Neutrophil (primary cell): ENCODE measurements around the gene PODXL.

Experiments
- H3K27ac ChIP-seq: fragments of 200-600 bp; sonication (generic); 2 replicates; pipeline ENCODE4 v1.5.1; 2016; ENCODE audit warnings: mild to moderate bottlenecking, moderate library complexity
- H3K27me3 ChIP-seq: fragments of 200-600 bp; sonication (generic); 2 replicates; pipeline ENCODE4 v1.6.0; 2016; ENCODE audit warnings: mild to moderate bottlenecking
- H3K36me3 ChIP-seq: fragments of 200-600 bp; sonication (generic); 2 replicates; pipeline ENCODE4 v1.5.1; 2017
- H3K4me1 ChIP-seq, 2 experiments: fragments of 200-600 bp in 1 of 2; sonication (generic) in 1 of 2; 1 replicate in 1 of 2; 2 replicates in 1 of 2; pipeline versions ENCODE4 v1.5.1 to v1.6.1; 2013 to 2016; ENCODE audit warnings: low read depth in 1 of 2, low read length in 1 of 2, mild to moderate bottlenecking in 1 of 2, moderate library complexity in 1 of 2; ENCODE audit not compliant: control insufficient read depth in 1 of 2, insufficient read depth in 1 of 2
- H3K4me3 ChIP-seq, 2 experiments: fragments of 200-600 bp in 1 of 2; sonication (generic) in 1 of 2; 1 replicate in 1 of 2; 2 replicates in 1 of 2; pipeline ENCODE4 v1.5.1; 2013 to 2016; ENCODE audit warnings: low read depth in 1 of 2, low read length in 1 of 2, mild to moderate bottlenecking in 1 of 2, moderate library complexity in 1 of 2
- H3K9me3 ChIP-seq: fragments of 200-600 bp; sonication (generic); 2 replicates; pipeline ENCODE4 v1.5.1; 2016
- TF ChIP-seq, protein P1 (sequence below): fragments of 200-600 bp; sonication (generic); IDR thresholded peaks from 2 replicates; pipeline ENCODE4 v1.5.1; 2016; ENCODE audit warnings: antibody characterized with exemption

Gene PODXL

DNA sequence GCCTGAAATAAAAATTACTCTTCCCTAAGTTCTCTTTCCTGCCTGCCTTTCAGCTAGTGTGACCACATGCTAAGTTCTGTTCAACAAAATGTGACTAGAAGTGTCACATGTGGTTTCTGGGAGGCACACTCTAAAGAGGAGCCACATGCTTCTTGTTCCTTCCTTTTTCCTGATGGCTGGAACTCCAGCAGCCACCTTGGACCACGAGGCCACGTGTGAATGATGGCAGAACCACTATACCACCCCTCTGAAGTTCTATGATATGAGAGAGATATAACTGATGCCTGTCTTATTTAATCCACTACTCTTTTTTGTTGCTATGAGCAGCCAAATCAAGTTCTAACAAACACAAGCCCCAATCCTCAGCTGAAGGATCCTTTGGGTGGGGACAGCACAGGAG is 8.1 kb downstream of the PODXL start:
- TF ChIP-seq, protein P1, sequence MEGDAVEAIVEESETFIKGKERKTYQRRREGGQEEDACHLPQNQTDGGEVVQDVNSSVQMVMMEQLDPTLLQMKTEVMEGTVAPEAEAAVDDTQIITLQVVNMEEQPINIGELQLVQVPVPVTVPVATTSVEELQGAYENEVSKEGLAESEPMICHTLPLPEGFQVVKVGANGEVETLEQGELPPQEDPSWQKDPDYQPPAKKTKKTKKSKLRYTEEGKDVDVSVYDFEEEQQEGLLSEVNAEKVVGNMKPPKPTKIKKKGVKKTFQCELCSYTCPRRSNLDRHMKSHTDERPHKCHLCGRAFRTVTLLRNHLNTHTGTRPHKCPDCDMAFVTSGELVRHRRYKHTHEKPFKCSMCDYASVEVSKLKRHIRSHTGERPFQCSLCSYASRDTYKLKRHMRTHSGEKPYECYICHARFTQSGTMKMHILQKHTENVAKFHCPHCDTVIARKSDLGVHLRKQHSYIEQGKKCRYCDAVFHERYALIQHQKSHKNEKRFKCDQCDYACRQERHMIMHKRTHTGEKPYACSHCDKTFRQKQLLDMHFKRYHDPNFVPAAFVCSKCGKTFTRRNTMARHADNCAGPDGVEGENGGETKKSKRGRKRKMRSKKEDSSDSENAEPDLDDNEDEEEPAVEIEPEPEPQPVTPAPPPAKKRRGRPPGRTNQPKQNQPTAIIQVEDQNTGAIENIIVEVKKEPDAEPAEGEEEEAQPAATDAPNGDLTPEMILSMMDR: no peak
- peaks cover 19% of the 10 kb centered on the region for H3K27me3 ChIP-seq
- H3K4me3 ChIP-seq: no peak overlapping the region
- H3K4me1 ChIP-seq: no peaks in the 10 kb centered on the region
- H3K9me3 ChIP-seq: no peaks in the 10 kb centered on the region
- no peak overlapping the region for H3K27ac ChIP-seq
- H3K36me3 ChIP-seq: no peaks in the 10 kb centered on the region

DNA sequence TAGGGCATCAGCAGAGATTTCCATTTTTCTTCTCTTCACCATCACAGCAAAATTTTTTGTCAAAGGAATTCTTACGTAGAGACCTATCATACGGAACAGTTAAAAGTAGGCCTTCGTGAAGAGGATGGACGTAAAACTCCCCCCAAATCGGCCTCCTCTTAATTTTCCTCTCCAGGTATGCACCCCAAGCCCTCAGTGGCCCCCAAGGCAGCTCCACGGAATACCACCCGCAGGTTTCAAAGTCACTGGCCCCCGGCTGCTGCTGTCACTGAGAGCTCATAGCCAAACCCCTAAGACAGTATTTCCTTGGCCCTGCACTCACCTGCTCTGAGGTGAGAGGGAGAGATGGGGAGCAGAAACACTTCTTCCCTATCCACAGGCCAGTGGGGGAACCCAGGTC is 8.8 kb downstream of the PODXL start:
- H3K27me3 ChIP-seq: peaks cover 12% of the 10 kb centered on the region

DNA sequence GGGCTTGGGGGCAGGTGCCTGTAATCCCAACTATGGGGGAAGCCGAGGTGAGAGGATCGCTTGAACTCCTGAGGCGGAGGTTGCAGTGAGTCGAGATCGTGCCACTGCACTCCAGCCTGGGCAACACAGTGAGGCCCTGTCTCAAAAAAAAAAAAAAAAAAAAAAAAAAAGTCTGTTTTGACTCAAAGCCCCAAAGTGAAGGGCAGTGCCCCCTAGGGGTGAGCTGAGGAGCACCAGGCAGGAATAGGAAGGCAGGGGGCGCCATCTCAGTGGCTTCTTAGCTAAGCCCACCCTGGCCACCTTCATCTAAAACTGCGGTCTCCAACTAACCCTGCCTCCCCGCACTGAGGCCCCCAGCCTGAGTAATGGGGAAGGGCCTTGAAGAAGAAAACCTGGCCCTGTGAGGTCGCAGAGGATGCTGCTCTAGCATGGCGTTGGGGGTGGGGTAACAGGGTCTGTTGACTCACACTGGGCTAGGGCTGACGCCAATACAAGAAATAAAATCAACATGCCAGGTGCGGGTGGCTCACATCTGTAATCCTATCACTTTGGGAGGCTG is 9.8 kb downstream of the PODXL start:
- peaks cover 4% of the 10 kb centered on the region for H3K27me3 ChIP-seq
- no peaks in the 10 kb centered on the region for H3K4me1 ChIP-seq
- H3K36me3 ChIP-seq: no peaks in the 10 kb centered on the region
- H3K9me3 ChIP-seq: no peaks in the 10 kb centered on the region
- TF ChIP-seq, protein P1: no peak
- H3K4me3 ChIP-seq: no peak overlapping the region
- no peak overlapping the region for H3K27ac ChIP-seq

More for the DNA sequence above, 8.8 kb downstream of the PODXL start:
- Histone ChIP-seq H3K4me3 (no peak overlapping the region), H3K9me3 (no peaks in the 10 kb centered on the region), H3K36me3 (no peaks in the 10 kb centered on the region), H3K27ac (no peak overlapping the region), H3K4me1 (no peaks in the 10 kb centered on the region)
- TF ChIP-seq, protein P1: no peak

DNA sequence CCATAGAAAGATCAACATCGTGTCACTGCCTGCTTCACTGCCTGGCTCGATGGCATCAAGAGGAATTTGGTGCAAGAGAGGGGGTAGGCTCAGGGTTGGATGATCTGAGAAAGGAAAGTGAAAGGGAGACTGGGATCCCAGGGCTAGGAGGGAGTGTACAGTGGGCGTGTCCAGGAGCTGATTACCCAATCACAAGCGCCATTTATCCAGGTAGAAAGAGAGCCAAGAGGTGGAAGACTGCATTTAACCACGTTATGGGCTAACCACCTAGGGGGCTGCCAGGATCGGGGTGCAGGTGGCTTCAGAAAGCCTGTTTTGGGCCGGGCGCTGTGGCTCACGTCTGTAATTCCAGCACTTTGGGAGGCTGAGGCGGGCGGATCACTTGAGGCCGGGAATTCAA is 10.3 kb downstream of the PODXL start:
- Histone ChIP-seq H3K9me3 (no peaks in the 10 kb centered on the region), H3K4me1 (no peaks in the 10 kb centered on the region), H3K27me3 (peaks cover 4% of the 10 kb centered on the region), H3K4me3 (no peak overlapping the region), H3K27ac (no peak overlapping the region), H3K36me3 (no peaks in the 10 kb centered on the region)
- TF ChIP-seq, protein P1: no peak

DNA sequence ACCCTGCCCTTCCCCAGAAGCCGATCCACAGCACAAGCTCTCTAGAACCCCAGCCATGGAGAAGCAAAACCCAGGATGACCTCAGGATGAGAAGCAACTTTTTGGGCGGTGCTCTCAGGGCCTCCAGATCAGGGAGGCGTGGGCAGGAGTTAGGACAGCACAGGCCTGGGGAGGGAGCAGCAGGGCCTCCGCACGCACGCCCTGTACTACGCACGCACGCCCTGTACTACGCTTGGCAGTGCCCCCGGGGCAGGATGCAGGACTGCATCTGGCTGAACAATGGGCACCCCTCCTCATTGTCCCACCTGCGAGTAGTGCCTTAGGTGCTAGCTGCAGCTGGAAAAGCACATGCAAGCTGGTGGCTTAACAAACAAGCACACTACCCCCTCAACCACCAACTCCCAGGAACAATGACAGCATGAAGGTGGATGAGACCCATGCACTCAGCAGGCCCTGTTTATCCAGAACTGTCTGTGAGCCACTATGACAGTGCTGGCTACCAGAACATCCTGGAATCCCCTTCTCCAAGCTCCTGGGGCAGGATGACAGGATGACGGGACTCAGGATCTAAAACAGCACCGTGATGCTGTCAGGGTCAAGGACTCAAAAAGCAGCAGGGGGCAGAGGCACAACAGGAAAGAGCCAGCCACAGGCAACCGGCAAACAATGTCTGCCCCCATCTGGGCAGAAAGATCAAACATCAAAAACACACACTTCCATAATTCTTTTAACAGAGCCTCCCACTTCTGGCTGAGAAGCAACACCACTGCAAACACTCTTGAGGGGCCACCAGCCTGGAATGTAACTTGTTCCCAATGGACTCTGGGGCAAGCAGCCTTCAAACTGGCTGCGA is 11.8 kb downstream of the PODXL start:
- H3K36me3 ChIP-seq: no peaks in the 10 kb centered on the region
- TF ChIP-seq, protein P1: no peak
- no peaks in the 10 kb centered on the region for H3K9me3 ChIP-seq
- no peak overlapping the region for H3K4me3 ChIP-seq
- H3K27ac ChIP-seq: no peak overlapping the region
- no peaks in the 10 kb centered on the region for H3K27me3 ChIP-seq
- no peaks in the 10 kb centered on the region for H3K4me1 ChIP-seq
